Activated naive CD8-positive, alpha-beta T cell treated with anti-CD3 and anti-CD28 coated beads for 36 hours (primary cell): ENCODE data around the gene CALD1. TPM values are rescaled to one million over a fixed set of nuclear protein-coding genes. Genes with fewer than 3 reads are reported as not detected.

ENCODE experiments used
- DNase-seq: peaks from one replicate; pipeline ENCODE4 v3.0.0; 2021
- H3K27ac Mint-ChIP-seq: one replicate; pipeline ENCODE4 v1.8.0; 2022; ENCODE audit warnings: mild to moderate bottlenecking, moderate library complexity, mixed read lengths
- H3K27me3 Mint-ChIP-seq: one replicate; pipeline ENCODE4 v1.8.0; 2022; ENCODE audit warnings: mild to moderate bottlenecking, mixed read lengths
- H3K36me3 Mint-ChIP-seq: one replicate; pipeline ENCODE4 v1.8.0; 2021; ENCODE audit warnings: mild to moderate bottlenecking, mixed read lengths
- H3K4me1 Mint-ChIP-seq: one replicate; pipeline ENCODE4 v1.8.0; 2021; ENCODE audit warnings: mixed read lengths
- H3K4me3 Mint-ChIP-seq: one replicate; pipeline ENCODE4 v1.8.0; 2022; ENCODE audit warnings: mild to moderate bottlenecking, moderate library complexity, mixed read lengths
- H3K9me3 Mint-ChIP-seq: one replicate; pipeline ENCODE4 v1.8.0; 2022; ENCODE audit warnings: mixed read lengths
- total RNA-seq, 2 experiments: library from RNA; stranded (reverse); gene quantifications; one replicate each; pipeline ENCODE4 v1.2.3, GENCODE V29; 2021

Gene CALD1
- total RNA-seq, 2 experiments from 2014 or later: 1.1 TPM

DNA sequence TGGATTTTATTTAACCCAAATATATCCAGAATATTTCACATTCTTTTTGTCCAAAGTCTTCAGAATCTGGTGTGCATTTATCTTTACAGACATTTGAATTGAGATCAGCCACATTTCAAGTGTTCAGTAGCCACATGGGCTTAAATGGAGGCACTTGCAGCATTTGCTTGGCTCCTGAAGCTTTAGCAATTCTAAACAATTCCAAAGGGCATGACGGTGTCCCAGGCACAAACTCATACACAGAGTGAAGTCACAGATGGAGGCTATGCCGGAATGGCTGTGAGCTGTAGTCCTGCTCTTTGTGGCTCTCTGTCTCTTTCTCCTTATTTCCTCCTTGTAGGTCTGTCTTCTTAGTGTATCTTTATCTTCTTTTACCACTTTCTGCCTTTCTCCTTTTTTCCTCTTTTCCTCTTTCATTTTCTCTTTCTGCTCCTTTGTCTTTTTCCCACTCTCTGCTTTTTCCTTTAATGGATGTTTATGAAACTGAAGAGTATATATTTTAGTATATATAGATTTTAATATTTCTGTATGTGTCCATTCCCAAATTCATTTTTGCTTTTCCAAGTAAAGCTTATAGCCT, 214.5 kb downstream of the CALD1 start:
- peaks cover 87% of the 10 kb centered on the region for H3K4me1 Mint-ChIP-seq
- H3K27me3 Mint-ChIP-seq: no peaks in the 10 kb centered on the region
- H3K4me3 Mint-ChIP-seq: no peak overlapping the region
- peak overlapping the region; percentile 91 for H3K27ac Mint-ChIP-seq
- H3K9me3 Mint-ChIP-seq: no peaks in the 10 kb centered on the region
- H3K36me3 Mint-ChIP-seq: peaks cover 45% of the 10 kb centered on the region
- DNase-seq: no peak

DNA sequence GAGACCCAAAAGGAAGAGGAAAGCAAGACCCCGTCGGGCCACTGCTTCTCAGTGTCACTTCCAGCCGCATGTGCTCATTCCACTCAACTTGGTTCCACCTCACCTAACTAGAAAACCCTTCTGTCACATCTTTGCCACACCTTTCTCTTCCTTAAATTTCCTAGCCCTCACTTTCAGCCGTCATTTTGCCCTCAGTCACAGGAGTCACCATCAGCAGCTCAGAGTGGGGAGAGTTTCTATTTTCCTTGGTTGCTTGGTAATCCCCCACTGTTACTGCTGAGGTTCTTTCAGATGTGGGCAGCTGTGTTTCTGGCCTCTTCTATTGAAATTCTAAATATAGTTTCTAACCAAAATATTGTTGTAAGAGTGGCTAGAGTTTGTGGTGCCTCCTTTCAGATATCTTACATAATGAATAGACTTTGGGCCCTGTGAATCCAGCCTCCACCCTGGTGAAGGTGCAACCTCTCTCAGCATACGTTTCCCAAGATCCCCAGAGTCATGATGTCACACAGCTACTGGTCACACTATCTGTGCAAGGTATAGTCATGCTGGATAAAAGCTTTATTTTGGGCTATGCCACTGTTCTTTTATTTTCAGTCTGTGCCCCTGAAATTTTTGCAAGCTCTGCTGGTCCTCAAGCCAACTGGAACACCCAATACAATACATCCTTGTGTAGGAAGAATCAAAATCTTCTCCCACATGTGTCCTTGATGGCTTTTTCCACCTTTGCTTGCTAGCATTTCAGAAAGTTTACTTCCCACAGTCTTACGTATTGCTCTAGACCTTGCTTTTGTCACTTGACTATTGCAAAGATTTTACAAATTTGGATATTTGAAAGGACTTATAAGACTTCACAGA, 216.0 kb downstream of the CALD1 start:
- H3K27ac Mint-ChIP-seq: peak overlapping the region; percentile 91
- H3K4me3 Mint-ChIP-seq: peak overlapping the region; percentile 52
- no peaks in the 10 kb centered on the region for H3K27me3 Mint-ChIP-seq
- peaks cover 41% of the 10 kb centered on the region for H3K36me3 Mint-ChIP-seq
- H3K4me1 Mint-ChIP-seq: peaks cover 77% of the 10 kb centered on the region
- H3K9me3 Mint-ChIP-seq: no peaks in the 10 kb centered on the region
- peak; percentile 38 for DNase-seq

DNA sequence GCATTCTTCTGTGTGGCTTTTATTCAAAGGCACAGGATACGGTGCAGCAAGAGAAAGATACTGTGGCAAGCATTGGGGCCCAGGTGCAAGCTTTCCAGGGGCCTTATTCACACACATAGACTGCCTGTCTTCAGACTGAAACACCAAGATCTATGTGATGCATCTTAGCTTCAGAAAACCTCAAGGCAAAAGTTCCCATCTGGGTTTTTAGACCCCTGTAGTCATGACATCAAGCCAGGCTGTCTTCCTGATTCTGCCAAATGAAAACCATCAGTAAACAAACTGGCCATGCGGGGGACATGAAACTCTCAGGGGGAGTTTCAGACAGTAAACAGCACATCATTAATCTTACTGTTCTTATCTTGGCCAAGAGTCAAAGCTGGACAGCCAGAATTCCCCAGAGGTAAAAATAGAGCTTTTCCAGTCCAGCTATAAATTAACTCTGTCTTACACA, 216.7 kb downstream of the CALD1 start:
- no peaks in the 10 kb centered on the region for H3K27me3 Mint-ChIP-seq
- H3K27ac Mint-ChIP-seq: peak overlapping the region; percentile 91
- H3K4me3 Mint-ChIP-seq: no peak overlapping the region
- DNase-seq: peak; percentile 20
- H3K4me1 Mint-ChIP-seq: peaks cover 71% of the 10 kb centered on the region
- peaks cover 3% of the 10 kb centered on the region for H3K9me3 Mint-ChIP-seq
- H3K36me3 Mint-ChIP-seq: peaks cover 36% of the 10 kb centered on the region

DNA sequence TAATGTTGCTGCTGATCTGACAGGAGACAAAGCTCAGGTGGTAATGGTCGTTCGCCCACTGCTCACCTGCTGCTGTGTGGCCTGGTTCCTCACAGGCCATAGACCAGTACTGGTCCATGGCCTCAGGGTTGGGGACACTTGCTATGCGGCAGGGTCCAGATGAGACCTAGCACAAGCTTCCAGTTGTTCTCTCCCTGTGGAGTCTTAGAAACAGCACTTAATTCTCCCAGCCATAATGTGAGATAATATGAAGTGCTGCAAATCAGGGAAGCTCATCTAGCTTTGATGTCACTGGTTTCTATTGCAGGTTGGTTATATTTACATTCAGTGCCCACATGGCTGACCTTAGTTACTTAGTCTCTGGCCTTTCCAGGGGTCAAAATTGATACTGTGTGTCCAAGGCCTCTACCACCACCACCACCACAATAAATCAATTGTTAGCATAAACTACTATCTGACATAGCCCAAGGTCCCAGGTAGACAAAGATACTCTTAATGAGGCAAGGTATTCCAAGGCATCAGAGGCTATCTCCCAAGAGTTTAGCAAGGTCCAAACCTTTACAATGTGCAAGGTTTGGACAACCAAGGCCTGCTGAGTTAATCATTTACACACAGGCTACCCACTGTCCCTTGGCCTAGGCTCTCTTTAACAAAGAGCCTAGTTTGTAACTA, 217.9 kb downstream of the CALD1 start:
- peaks cover 10% of the 10 kb centered on the region for H3K9me3 Mint-ChIP-seq
- H3K4me1 Mint-ChIP-seq: peaks cover 59% of the 10 kb centered on the region
- H3K27me3 Mint-ChIP-seq: no peaks in the 10 kb centered on the region
- peaks cover 38% of the 10 kb centered on the region for H3K36me3 Mint-ChIP-seq
- no peak overlapping the region for H3K4me3 Mint-ChIP-seq
- DNase-seq: no peak
- H3K27ac Mint-ChIP-seq: peak overlapping the region; percentile 22

DNA sequence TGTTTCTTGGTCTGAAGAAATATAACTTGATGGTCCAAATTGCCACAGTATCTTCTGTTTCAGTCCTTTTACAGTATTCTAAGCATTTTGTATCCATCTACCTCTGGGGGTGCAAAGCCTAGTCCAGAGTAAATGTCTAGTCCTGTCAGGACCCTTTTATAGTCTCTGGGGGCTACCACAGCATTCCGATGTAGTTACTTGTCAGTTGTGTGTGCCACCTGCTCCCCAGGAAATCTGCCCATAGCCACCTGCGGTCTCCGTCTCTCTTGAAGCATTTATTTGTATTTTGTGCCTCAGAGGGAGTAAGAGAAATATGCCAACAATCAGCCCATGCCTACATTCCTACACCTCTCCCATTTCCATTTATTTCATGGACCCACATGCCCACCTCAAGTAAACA, 219.7 kb downstream of the CALD1 start:
- Mint-ChIP-seq H3K9me3 (peaks cover 10% of the 10 kb centered on the region), H3K27ac (no peak overlapping the region), H3K36me3 (peaks cover 32% of the 10 kb centered on the region), H3K4me1 (peaks cover 43% of the 10 kb centered on the region), H3K27me3 (no peaks in the 10 kb centered on the region), H3K4me3 (no peak overlapping the region)
- DNase-seq: no peak

GRCh38 chr7:135001390-135002165, 222.1 kb downstream of the CALD1 start:
- peaks cover 20% of the 10 kb centered on the region for H3K4me1 Mint-ChIP-seq

DNA sequence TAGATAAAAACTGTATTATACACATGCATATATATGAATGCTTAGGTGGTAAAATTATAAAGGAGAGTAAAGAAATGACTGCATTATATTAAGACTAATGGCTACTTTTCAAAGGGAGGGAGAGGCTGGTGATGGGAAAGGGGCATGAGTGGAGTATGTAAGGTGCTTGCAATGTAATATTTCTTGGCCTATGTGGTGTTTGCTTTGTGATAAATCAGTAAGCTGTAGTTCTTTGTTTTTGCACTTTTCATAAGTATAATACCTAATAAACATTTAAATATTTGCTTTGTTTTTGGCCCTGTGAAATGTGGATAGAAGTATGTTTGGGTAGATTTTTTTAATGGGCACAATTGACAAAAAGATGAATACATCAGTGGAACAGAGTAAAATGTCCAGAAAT, 232.8 kb downstream of the CALD1 start:
- H3K27ac Mint-ChIP-seq: no peak overlapping the region
- no peaks in the 10 kb centered on the region for H3K27me3 Mint-ChIP-seq
- H3K4me3 Mint-ChIP-seq: no peak overlapping the region
- peaks cover 2% of the 10 kb centered on the region for H3K36me3 Mint-ChIP-seq
- DNase-seq: no peak
- peaks cover 2% of the 10 kb centered on the region for H3K4me1 Mint-ChIP-seq
- peaks cover 7% of the 10 kb centered on the region for H3K9me3 Mint-ChIP-seq

More at GRCh38 chr7:135001390-135002165, 222.1 kb downstream of the CALD1 start:
- Mint-ChIP-seq H3K27ac (no peak overlapping the region), H3K36me3 (peaks cover 23% of the 10 kb centered on the region), H3K27me3 (no peaks in the 10 kb centered on the region), H3K4me3 (no peak overlapping the region), H3K9me3 (peaks cover 10% of the 10 kb centered on the region)
- DNase-seq: no peak

Other genes with a start within 250 kb of the CALD1 start
- gene AKR1B15, start 230.5 kb upstream of the CALD1 start, total RNA-seq: not detected
- gene BPGM, start 132.8 kb upstream of the CALD1 start, total RNA-seq: 10 to 100 TPM; 16.3 to 17.4 TPM
- gene AGBL3, start 206.9 kb downstream of the CALD1 start, total RNA-seq: 1 to 10 TPM; 2.2 to 3.6 TPM